Measurements from ENCODE around the gene CHAF1A.

DNA sequence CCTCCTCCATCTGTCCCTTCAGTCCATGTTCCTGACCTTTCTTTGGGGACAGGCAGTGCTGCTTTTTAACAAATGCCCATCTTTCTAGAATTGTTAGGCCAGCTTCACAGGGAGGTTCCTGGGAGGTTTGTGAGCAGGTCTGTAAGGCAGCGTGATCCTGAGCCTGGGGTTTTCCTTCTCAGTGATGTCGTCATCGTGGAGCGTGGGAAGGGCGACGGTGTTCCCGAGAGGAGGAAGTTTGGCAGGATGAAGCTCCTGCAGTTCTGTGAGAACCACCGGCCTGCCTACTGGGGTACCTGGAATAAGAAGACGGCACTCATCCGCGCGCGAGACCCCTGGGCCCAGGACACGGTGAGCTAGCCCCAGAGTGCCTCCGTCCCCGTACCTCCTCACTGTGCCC lies 26.8 kb downstream of the CHAF1A start:
- TF ChIP-seq, protein P1, sequence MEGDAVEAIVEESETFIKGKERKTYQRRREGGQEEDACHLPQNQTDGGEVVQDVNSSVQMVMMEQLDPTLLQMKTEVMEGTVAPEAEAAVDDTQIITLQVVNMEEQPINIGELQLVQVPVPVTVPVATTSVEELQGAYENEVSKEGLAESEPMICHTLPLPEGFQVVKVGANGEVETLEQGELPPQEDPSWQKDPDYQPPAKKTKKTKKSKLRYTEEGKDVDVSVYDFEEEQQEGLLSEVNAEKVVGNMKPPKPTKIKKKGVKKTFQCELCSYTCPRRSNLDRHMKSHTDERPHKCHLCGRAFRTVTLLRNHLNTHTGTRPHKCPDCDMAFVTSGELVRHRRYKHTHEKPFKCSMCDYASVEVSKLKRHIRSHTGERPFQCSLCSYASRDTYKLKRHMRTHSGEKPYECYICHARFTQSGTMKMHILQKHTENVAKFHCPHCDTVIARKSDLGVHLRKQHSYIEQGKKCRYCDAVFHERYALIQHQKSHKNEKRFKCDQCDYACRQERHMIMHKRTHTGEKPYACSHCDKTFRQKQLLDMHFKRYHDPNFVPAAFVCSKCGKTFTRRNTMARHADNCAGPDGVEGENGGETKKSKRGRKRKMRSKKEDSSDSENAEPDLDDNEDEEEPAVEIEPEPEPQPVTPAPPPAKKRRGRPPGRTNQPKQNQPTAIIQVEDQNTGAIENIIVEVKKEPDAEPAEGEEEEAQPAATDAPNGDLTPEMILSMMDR (conservative IDR thresholded peaks at IDR 0.05; ENCODE audit: low read depth in 2 of 2), result no peak
- TF ChIP-seq, protein P2, sequence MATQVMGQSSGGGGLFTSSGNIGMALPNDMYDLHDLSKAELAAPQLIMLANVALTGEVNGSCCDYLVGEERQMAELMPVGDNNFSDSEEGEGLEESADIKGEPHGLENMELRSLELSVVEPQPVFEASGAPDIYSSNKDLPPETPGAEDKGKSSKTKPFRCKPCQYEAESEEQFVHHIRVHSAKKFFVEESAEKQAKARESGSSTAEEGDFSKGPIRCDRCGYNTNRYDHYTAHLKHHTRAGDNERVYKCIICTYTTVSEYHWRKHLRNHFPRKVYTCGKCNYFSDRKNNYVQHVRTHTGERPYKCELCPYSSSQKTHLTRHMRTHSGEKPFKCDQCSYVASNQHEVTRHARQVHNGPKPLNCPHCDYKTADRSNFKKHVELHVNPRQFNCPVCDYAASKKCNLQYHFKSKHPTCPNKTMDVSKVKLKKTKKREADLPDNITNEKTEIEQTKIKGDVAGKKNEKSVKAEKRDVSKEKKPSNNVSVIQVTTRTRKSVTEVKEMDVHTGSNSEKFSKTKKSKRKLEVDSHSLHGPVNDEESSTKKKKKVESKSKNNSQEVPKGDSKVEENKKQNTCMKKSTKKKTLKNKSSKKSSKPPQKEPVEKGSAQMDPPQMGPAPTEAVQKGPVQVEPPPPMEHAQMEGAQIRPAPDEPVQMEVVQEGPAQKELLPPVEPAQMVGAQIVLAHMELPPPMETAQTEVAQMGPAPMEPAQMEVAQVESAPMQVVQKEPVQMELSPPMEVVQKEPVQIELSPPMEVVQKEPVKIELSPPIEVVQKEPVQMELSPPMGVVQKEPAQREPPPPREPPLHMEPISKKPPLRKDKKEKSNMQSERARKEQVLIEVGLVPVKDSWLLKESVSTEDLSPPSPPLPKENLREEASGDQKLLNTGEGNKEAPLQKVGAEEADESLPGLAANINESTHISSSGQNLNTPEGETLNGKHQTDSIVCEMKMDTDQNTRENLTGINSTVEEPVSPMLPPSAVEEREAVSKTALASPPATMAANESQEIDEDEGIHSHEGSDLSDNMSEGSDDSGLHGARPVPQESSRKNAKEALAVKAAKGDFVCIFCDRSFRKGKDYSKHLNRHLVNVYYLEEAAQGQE (IDR thresholded peaks at IDR 0.05; ENCODE audit: unreplicated experiment), result no peak
- TF ChIP-seq EZH2 (IDR thresholded peaks at IDR 0.05; ENCODE audit: low read depth, unreplicated experiment) (no peak), CREB1 (CRISPR knock-in tag; IDR thresholded peaks at IDR 0.05; ENCODE audit: low read depth) (no peak), POLR2AphosphoS5 (IDR thresholded peaks at IDR 0.05; ENCODE audit: low read depth) (no peak), STAT1 (IDR thresholded peaks at IDR 0.05; ENCODE audit: unreplicated experiment) (no peak), EZH2phosphoT487 (IDR thresholded peaks at IDR 0.05; ENCODE audit: unreplicated experiment) (no peak), JUNB (IDR thresholded peaks at IDR 0.05; ENCODE audit: unreplicated experiment) (no peak)

Data from GM23338 (cell line).